ENCODE data around the gene TMEM14A. TPM values are rescaled to one million over a fixed set of nuclear protein-coding genes. Genes with fewer than 3 reads are reported as not detected.
"Not testable (repeated sequence)": the region's sequence is repeated elsewhere in the genome, so short reads cannot be mapped to it uniquely, and the experiment has no call there.

Gene TMEM14A
- total and polyA plus RNA-seq, 8 donors = 20.6 to 44.5 (median 41.0) TPM

GRCh38 chr6:52671676-52672075 is 763 bp downstream of the TMEM14A start:
- peaks cover 0 to 11% of the 10 kb centered on the region in 2 donors for H3K27me3 ChIP-seq
- peaks cover 0 to under 1% of the 10 kb centered on the region in 2 donors for H3K36me3 ChIP-seq
- intact Hi-C loops (cut with DNase I) = no loop called here
- DNase-seq (no peak), ATAC-seq (no peak)
- H3K4me3 ChIP-seq = peak overlapping the region; percentile 52 to 69
- no peak overlapping the region for H3K27ac ChIP-seq
- H3K9me3 ChIP-seq = no peaks in the 10 kb centered on the region
- H3K4me1 ChIP-seq = peaks cover 0 to 15% of the 10 kb centered on the region in 2 donors
- TF ChIP-seq, protein P1, sequence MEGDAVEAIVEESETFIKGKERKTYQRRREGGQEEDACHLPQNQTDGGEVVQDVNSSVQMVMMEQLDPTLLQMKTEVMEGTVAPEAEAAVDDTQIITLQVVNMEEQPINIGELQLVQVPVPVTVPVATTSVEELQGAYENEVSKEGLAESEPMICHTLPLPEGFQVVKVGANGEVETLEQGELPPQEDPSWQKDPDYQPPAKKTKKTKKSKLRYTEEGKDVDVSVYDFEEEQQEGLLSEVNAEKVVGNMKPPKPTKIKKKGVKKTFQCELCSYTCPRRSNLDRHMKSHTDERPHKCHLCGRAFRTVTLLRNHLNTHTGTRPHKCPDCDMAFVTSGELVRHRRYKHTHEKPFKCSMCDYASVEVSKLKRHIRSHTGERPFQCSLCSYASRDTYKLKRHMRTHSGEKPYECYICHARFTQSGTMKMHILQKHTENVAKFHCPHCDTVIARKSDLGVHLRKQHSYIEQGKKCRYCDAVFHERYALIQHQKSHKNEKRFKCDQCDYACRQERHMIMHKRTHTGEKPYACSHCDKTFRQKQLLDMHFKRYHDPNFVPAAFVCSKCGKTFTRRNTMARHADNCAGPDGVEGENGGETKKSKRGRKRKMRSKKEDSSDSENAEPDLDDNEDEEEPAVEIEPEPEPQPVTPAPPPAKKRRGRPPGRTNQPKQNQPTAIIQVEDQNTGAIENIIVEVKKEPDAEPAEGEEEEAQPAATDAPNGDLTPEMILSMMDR (IDR thresholded peaks at IDR 0.05) = no peak

DNA sequence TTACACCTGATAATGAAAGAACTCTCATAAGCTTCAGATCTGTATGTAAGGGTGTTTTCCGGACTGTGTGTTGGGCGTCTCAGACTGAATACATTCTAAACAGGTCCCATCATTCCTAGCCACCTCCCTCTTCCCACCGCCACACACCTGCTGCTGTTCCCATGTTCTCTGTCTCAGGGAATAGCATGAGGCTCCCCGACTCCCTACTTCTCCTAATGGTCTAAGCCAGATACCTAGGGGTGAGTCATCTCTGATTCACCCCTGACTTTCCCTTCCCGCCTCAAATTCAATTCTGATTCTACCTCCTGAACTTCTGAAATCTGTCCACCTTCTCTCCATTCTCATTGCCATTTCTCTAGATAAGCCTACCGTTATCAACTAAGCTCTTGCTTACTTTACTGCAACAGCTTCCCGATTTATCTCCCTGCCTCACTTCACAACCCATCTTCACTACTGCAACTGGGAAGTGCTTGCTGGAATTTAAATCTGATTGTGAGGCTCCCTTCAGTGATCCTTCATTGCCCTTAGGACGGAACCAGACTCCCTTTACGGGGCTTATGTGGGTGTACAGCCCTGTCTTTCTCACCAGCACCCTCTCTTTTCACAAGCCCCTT is 1.6 kb downstream of the TMEM14A start:
- H3K9me3 ChIP-seq = no peaks in the 10 kb centered on the region
- no peak for ATAC-seq

DNA sequence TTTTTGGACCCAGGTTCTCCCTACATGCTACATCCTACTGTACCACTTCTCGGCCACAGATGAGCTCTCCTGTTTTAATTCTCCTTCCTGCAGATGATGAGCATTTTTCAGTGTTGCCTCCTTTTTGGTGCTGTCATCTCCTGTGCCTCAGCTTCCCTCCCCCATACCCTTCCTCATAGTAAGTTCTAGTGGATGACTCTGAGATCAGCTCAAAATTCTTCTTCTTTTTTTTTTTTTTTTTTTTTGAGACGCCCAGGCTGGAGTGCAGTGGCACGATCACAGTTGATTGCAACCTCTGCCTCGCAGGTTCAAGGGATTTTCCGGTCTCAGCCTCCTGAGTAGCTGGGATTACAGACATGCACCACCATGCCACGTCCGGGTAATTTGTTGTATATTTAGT is 3.8 kb downstream of the TMEM14A start:
- intact Hi-C loops (cut with DNase I) = no loop called here
- Histone ChIP-seq H3K27me3 (peaks cover 0 to 11% of the 10 kb centered on the region in 2 donors), H3K36me3 (peaks cover 0 to 5% of the 10 kb centered on the region in 2 donors), H3K4me3 (no peak overlapping the region), H3K27ac (no peak overlapping the region), H3K9me3 (no peaks in the 10 kb centered on the region), H3K4me1 (peaks cover 0 to 15% of the 10 kb centered on the region in 2 donors)
- TF ChIP-seq, protein P1 (IDR thresholded peaks at IDR 0.05) = no peak
- DNase-seq (no peak), ATAC-seq (no peak)

More for the DNA sequence above, 1.6 kb downstream of the TMEM14A start:
- H3K4me1 ChIP-seq = peaks cover 0 to 15% of the 10 kb centered on the region in 2 donors
- H3K36me3 ChIP-seq = peaks cover 0 to 5% of the 10 kb centered on the region in 2 donors
- peaks cover 0 to 11% of the 10 kb centered on the region in 2 donors for H3K27me3 ChIP-seq
- no peak overlapping the region for H3K4me3 ChIP-seq
- TF ChIP-seq, protein P1 (IDR thresholded peaks at IDR 0.05) = no peak
- no peak overlapping the region for H3K27ac ChIP-seq
- DNase-seq = no peak
- intact Hi-C loops (cut with DNase I) = no loop called here

- H3K27me3 ChIP-seq = peaks cover 0 to 11% of the 10 kb centered on the region in 2 donors
- DNase-seq (no peak), ATAC-seq (no peak)
- H3K27ac ChIP-seq = no peak overlapping the region
- H3K4me1 ChIP-seq = peaks cover 0 to 13% of the 10 kb centered on the region in 2 donors
- intact Hi-C loops (cut with DNase I) = no loop called here
- H3K36me3 ChIP-seq = peaks cover 0 to 5% of the 10 kb centered on the region in 2 donors
- H3K4me3 ChIP-seq = no peak overlapping the region
- H3K9me3 ChIP-seq = no peaks in the 10 kb centered on the region
- TF ChIP-seq, protein P1 (IDR thresholded peaks at IDR 0.05) = no peak
These were observed 4.5 kb downstream of the TMEM14A start for GRCh38 chr6:52675372-52675771.

GRCh38 chr6:52676631-52677030 is 5.7 kb downstream of the TMEM14A start:
- H3K27ac ChIP-seq; H3K9me3 ChIP-seq; intact Hi-C loops (cut with DNase I); H3K4me1 ChIP-seq; DNase-seq; H3K36me3 ChIP-seq; H3K27me3 ChIP-seq; ATAC-seq; H3K4me3 ChIP-seq: not testable (repeated sequence)

DNA sequence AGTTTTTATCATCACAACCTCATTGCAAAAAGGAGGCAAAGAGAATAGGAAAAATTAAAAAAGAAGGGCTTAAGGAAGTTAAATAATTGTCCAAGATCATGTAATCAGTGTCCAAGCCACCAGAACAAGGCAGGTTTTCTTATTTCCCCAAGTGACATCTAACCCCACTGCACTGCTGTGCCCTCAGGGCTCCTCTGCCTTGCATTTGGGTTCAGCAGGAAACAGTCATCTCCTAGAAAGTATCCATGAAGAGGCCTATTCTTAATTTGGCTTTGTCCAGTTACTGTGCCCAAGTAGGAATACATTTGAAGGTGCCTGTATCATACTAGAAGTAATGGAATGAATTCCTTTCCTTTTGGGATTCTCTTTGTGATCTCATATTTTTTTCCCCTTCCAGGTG is 10.5 kb downstream of the TMEM14A start:
- no peak overlapping the region for H3K4me3 ChIP-seq
- intact Hi-C loops (cut with DNase I) = no loop called here
- ATAC-seq = no peak
- no peaks in the 10 kb centered on the region for H3K9me3 ChIP-seq
- TF ChIP-seq, protein P1 (IDR thresholded peaks at IDR 0.05) = no peak
- no peak for DNase-seq
- no peak overlapping the region for H3K27ac ChIP-seq
- H3K27me3 ChIP-seq = no peaks in the 10 kb centered on the region
- H3K36me3 ChIP-seq = peaks cover 0 to 16% of the 10 kb centered on the region in 2 donors
- H3K4me1 ChIP-seq = no peaks in the 10 kb centered on the region

Data from left lung (tissue), 10 donors.